Stimulated activated CD4-positive, alpha-beta T cell treated with anti-CD3 and anti-CD28 coated beads, Interleukin-4, amount 100 ng/mL, for 1 hour (primary cell): ENCODE data around the gene KIF26B.

ENCODE experiments used
- DNase-seq: peaks from one replicate; pipeline ENCODE4 v3.0.0-alpha.2; 2020

KIF26B gene

GRCh38 chr1:245481261-245481660, 326.5 kb downstream of the KIF26B start:
- no peak for DNase-seq

GRCh38 chr1:245483247-245483646, 328.5 kb downstream of the KIF26B start:
- DNase-seq = no peak

GRCh38 chr1:245484176-245484575, 329.4 kb downstream of the KIF26B start:
- no peak for DNase-seq

- DNase-seq = no peak
These were observed 331.2 kb downstream of the KIF26B start for GRCh38 chr1:245485996-245486395.

- no peak for DNase-seq
These were observed 332.1 kb downstream of the KIF26B start for GRCh38 chr1:245486775-245487470.

- no peak for DNase-seq
These were observed 333.8 kb downstream of the KIF26B start for GRCh38 chr1:245488346-245489129.

GRCh38 chr1:245489838-245490237, 335.1 kb downstream of the KIF26B start:
- DNase-seq = no peak

GRCh38 chr1:245493029-245493428, 338.2 kb downstream of the KIF26B start:
- DNase-seq = no peak

GRCh38 chr1:245495681-245496080, 340.9 kb downstream of the KIF26B start:
- DNase-seq = no peak

GRCh38 chr1:245500546-245500945, 345.8 kb downstream of the KIF26B start:
- DNase-seq = no peak

GRCh38 chr1:245501633-245502032, 346.8 kb downstream of the KIF26B start:
- no peak for DNase-seq

- no peak for DNase-seq
These were observed 348.8 kb downstream of the KIF26B start for GRCh38 chr1:245503548-245503947.

- no peak for DNase-seq
These were observed 355.4 kb downstream of the KIF26B start for GRCh38 chr1:245510144-245510543.

- DNase-seq = no peak
These were observed 357.6 kb downstream of the KIF26B start for GRCh38 chr1:245512181-245512888.

- DNase-seq = no peak
These were observed 358.3 kb downstream of the KIF26B start for GRCh38 chr1:245512980-245513578.

GRCh38 chr1:245516284-245516759, 361.5 kb downstream of the KIF26B start:
- DNase-seq = no peak

- no peak for DNase-seq
These were observed 365.8 kb downstream of the KIF26B start for GRCh38 chr1:245520611-245521010.

- no peak for DNase-seq
These were observed 371.4 kb downstream of the KIF26B start for GRCh38 chr1:245526141-245526540.

- no peak for DNase-seq
These were observed 373.5 kb downstream of the KIF26B start for GRCh38 chr1:245528258-245528635.

- DNase-seq = no peak
These were observed 376.2 kb downstream of the KIF26B start for GRCh38 chr1:245530937-245531336.

GRCh38 chr1:245537992-245538391, 383.2 kb downstream of the KIF26B start:
- no peak for DNase-seq

GRCh38 chr1:245538671-245539070, 383.9 kb downstream of the KIF26B start:
- no peak for DNase-seq

- DNase-seq = no peak
These were observed 386.6 kb downstream of the KIF26B start for GRCh38 chr1:245541369-245541768.
